Heart right ventricle (tissue), 16 donors: ENCODE data around the gene RIMBP2. TPM values are rescaled to one million over a fixed set of nuclear protein-coding genes. Genes with fewer than 3 reads are reported as not detected.

Experiments
- ATAC-seq, 8 donors: fragments of 200-7000 bp; cut with Tn5 transposase; one replicate each; pipeline ENCODE4 v1.9.1; 2020; ENCODE audit warnings: mild to moderate bottlenecking in 8 of 8, moderate library complexity in 8 of 8, moderate number of reproducible peaks in 1 of 8
- DNase-seq, 2 donors: peaks; one replicate each; pipeline ENCODE4 v3.0.0-alpha.2; 2020
- H3K27ac ChIP-seq, 10 donors: fragments of 200-600 bp; sonication (generic) in 2 of 10; one replicate each; pipeline versions ENCODE4 v1.5.0 to v1.8.0; 2020 to 2022; ENCODE audit warnings: mild to moderate bottlenecking in 3 of 10
- H3K27me3 ChIP-seq, 7 donors: fragments of 200-600 bp; one replicate each; pipeline ENCODE4 v1.8.0; 2021 to 2022; ENCODE audit warnings: mild to moderate bottlenecking in 2 of 7
- H3K36me3 ChIP-seq, 9 donors: fragments of 200-600 bp; sonication (generic) in 1 of 9; one replicate each; pipeline versions ENCODE4 v1.5.0 to v1.8.0; 2020 to 2022; ENCODE audit warnings: mild to moderate bottlenecking in 2 of 9
- H3K4me1 ChIP-seq, 9 donors: fragments of 200-600 bp; sonication (generic) in 1 of 9; one replicate each; pipeline versions ENCODE4 v1.5.0 to v1.8.0; 2020 to 2022; ENCODE audit warnings: mild to moderate bottlenecking in 4 of 9
- H3K4me3 ChIP-seq, 10 donors: fragments of 200-600 bp; sonication (generic) in 2 of 10; one replicate each; pipeline versions ENCODE4 v1.5.0 to v1.8.0; 2020 to 2022; ENCODE audit warnings: mild to moderate bottlenecking in 7 of 10, moderate library complexity in 2 of 10
- H3K9me3 ChIP-seq, 11 donors: fragments of 200-600 bp in 10 of 11; sonication (generic) in 2 of 11; one replicate each; pipeline versions ENCODE4 v1.5.0 to v1.8.0; 2013 to 2022; ENCODE audit warnings: mild to moderate bottlenecking in 2 of 11, control low read depth in 1 of 11, moderate library complexity in 1 of 11
- WGBS, 2 donors: extraction: QIAGEN DNeasy Blood & Tissue Kit; methylation state at CpG; one replicate each; pipeline ENCODE4 v1.1.7; 2013; ENCODE audit warnings: inconsistent platforms in 1 of 2; 5-methylcytosine and 5-hydroxymethylcytosine counted together
- intact Hi-C, 10 donors: fragments of 100-400 bp; cut with DNase I; formaldehyde crosslinking; loops; one replicate each; pipeline versions ENCODE4 v1.11.1 to v1.14.2; 2022
- polyA plus RNA-seq, 2 donors: library from polyadenylated mRNA; stranded (reverse); fragments of 200-250 nt; gene quantifications; one replicate each; pipeline ENCODE4 v1.2.3, GENCODE V29; 2013
- total RNA-seq, 10 donors: library from RNA; stranded (reverse); fragmentation: NEBNext Ultra II Directional in 3 of 10; extraction: Animal tissue kit (Norgen Biotek cat#: 25700) in 3 of 10; gene quantifications; one replicate each; pipeline versions ENCODE4 v1.2.1 to v1.2.4, GENCODE V29; 2021 to 2023
- TF ChIP-seq, protein P1 (sequence below), 9 donors: fragments of 200-600 bp; sonication (generic) in 2 of 9; IDR thresholded peaks; one replicate each; pipeline versions ENCODE4 v1.5.0 to v1.8.0; 2021 to 2022; ENCODE audit warnings: antibody characterized with exemption in 9 of 9, mild to moderate bottlenecking in 5 of 9, moderate library complexity in 1 of 9
- donor health status: Arrhythmogenic right ventricular cardiomyopathy.
- donor health status: ischemic (EF 13 %, LVEDD 7.1; RV severe dilation, severe dysfunction).
- donor health status: healthy with polysubstance abuse.
- donor health status: DM: no; HTN: yes; CAD: no.
- donor health status: DM: no; HTN: no; CAD: no.
- donor health status: ischemic (EF 25% LVEDD 6.9; RV normal size, moderate dysfunction).
- donor health status: ischemic (EF 25% LVEDD 5.7; RV mildly dilated, moderate dysfunction).
- donor health status: healthy.
- donor health status: DM: yes; HTN: yes; CAD: no.
- donor health status: Ischemic cardiomyopathy.
- donor health status: ischemic (EF 35%, LVEDD 5.7; RV mildly dilated, moderate dysfunction).
- donor health status: nonischemic (EF 11% LVEDD 7.7; RV severe dilation, severe dysfunction).
- donor health status: DM: yes; HTN: yes; CAD: no.
- donor health status: PGD.
- donor health status: ischemic (EF 29% LVEDD 5.4; RV normal size, mild dysfunction).
- donor health status: nonischemic (EF 23%, LVEDD 6.1; RV moderate dilation, normal function).

Gene RIMBP2
- total and polyA plus RNA-seq, 12 donors = 0.01 to 0.17 (median 0.05) TPM; not detected in 9

DNA sequence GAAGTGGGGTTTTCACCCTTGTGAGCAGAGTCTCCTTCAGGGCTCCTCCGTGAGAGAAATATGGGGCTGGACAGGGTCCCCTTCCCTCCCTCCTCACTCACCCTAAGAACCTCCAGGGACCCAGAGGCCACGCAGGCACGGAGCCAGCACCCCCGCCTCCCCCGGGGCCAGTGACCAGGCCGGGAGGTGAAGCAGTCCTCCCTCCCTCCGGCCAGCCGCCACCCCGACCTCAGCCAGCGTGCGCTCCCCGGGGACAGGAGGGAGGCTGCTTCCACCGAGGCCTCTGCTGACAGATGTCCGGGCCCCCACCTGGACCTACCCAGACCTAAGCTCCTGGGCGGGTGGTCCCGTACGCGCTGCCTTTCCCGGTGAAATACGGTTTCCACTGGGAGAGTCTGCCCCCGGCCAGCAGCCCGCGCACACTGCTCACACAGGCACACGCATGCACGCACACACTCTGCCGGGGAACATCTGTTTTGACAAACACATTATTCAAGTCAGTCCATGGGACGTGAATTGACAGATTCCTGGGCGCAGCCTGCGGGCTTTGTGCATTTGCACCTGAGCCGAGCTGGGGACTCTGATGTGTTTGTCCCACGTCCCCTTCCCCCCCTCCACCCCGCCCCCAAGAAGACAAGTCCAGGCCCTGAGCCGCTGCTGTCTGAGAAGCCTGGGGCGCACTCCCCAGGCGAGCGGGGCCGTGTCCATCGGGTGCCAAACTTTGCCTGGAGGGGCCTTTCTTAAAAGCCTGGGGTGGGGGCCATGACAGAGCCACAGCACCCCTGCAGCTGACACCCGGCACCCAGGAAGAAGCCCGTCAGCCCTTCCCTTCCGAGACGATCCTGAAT is 725 bp downstream of the RIMBP2 start:
- no peaks in the 10 kb centered on the region for H3K36me3 ChIP-seq
- peaks cover 0 to 31% (median 14%) of the 10 kb centered on the region in 9 donors for H3K4me1 ChIP-seq
- ATAC-seq (peak in 4 of 8 donors; percentile 14 to 39 (median 22)), DNase-seq (no peak)
- peaks cover 0 to 7% (median 0%) of the 10 kb centered on the region in 11 donors for H3K9me3 ChIP-seq
- H3K27me3 ChIP-seq = peaks cover 8 to 78% (median 64%) of the 10 kb centered on the region in 7 donors
- H3K27ac ChIP-seq = no peak overlapping the region
- H3K4me3 ChIP-seq = peak overlapping the region; percentile 15 to 50 (median 30)
- 0 to 1% methylated on average over 41 to 42 of the region's 42 CpGs for WGBS, 2 donors
- TF ChIP-seq, protein P1, sequence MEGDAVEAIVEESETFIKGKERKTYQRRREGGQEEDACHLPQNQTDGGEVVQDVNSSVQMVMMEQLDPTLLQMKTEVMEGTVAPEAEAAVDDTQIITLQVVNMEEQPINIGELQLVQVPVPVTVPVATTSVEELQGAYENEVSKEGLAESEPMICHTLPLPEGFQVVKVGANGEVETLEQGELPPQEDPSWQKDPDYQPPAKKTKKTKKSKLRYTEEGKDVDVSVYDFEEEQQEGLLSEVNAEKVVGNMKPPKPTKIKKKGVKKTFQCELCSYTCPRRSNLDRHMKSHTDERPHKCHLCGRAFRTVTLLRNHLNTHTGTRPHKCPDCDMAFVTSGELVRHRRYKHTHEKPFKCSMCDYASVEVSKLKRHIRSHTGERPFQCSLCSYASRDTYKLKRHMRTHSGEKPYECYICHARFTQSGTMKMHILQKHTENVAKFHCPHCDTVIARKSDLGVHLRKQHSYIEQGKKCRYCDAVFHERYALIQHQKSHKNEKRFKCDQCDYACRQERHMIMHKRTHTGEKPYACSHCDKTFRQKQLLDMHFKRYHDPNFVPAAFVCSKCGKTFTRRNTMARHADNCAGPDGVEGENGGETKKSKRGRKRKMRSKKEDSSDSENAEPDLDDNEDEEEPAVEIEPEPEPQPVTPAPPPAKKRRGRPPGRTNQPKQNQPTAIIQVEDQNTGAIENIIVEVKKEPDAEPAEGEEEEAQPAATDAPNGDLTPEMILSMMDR (IDR thresholded peaks at IDR 0.05) = no peak
- intact Hi-C loops = no loop called here

- DNase-seq (no peak), ATAC-seq (peak in 4 of 8 donors; percentile 6 to 23 (median 16))
- intact Hi-C loops = no loop called here
- 2 to 3% methylated on average over 19 to 20 of the region's 20 CpGs for WGBS, 2 donors
- Histone ChIP-seq H3K27ac (no peak overlapping the region), H3K27me3 (peaks cover 8 to 78% (median 64%) of the 10 kb centered on the region in 7 donors), H3K36me3 (no peaks in the 10 kb centered on the region), H3K4me1 (peaks cover 0 to 31% (median 14%) of the 10 kb centered on the region in 9 donors), H3K9me3 (peaks cover 0 to 7% (median 0%) of the 10 kb centered on the region in 11 donors), H3K4me3 (peak overlapping the region in 9 of 10 donors; percentile 15 to 50 (median 33))
- TF ChIP-seq, protein P1 (IDR thresholded peaks at IDR 0.05) = no peak
Measured at GRCh38 chr12:130714591-130715149, 1.4 kb downstream of the RIMBP2 start.

DNA sequence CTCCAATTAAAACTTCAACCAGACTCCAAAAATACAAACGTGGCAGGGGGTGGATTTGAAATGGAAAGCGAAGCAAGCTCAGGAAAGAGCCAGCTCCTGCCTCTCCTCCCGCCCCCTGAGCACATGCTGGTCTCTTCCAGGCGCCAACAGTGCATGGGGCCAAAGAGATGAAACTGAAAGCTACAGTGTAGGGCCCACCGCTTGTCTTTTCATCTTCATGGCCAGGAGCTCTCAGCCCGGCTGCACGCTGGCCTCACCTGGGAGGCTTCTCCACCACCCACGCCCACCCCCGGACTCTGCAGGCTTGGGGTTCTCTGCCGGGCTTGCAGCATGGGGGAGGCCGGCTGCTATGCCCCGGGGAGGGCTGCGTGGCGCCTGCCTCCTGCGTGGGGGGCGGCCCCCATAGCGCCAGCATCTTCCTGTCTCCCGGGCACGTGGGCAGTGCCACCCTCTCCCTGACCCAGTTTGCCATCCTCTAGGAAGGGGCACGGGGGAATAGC is 2.0 kb downstream of the RIMBP2 start:
- peaks cover 0 to 31% (median 14%) of the 10 kb centered on the region in 9 donors for H3K4me1 ChIP-seq
- no peak overlapping the region for H3K27ac ChIP-seq
- 5 to 9% methylated on average over 20 of the region's 20 CpGs for WGBS, 2 donors
- ATAC-seq = peak in 2 of 8 donors; percentile 30 to 38
- intact Hi-C loops = no loop called here
- no peaks in the 10 kb centered on the region for H3K36me3 ChIP-seq
- H3K4me3 ChIP-seq = peak overlapping the region in 9 of 10 donors; percentile 15 to 50 (median 33)
- peaks cover 8 to 77% (median 62%) of the 10 kb centered on the region in 7 donors for H3K27me3 ChIP-seq
- H3K9me3 ChIP-seq = peaks cover 0 to 7% (median 0%) of the 10 kb centered on the region in 11 donors
- TF ChIP-seq, protein P1 (IDR thresholded peaks at IDR 0.05) = no peak
- DNase-seq = no peak

DNA sequence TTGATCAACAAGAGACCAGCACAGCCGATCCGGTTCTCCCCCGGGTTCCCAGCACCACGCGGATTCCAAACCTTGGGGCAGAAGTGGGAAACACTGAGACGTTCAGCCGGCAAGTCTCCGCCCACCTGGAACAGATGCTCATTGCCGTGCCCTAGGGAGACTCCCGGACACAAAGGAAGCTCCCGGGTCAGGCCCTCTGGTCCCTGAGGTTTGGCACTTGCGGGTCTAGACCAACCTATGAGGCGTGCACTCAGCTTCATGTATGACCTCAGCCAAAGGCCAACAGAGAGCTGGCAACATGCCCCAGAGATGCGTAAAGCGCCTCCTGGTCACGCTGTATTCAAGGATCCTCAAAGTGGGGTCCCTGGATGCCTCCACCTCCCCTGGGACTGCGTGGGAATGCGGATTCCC is 2.5 kb downstream of the RIMBP2 start:
- Histone ChIP-seq H3K36me3 (no peaks in the 10 kb centered on the region), H3K4me1 (peaks cover 0 to 31% (median 14%) of the 10 kb centered on the region in 9 donors)
- WGBS, 2 donors = 20 to 28% methylated on average over 18 of the region's 18 CpGs

More for the DNA sequence above, 2.5 kb downstream of the RIMBP2 start:
- TF ChIP-seq, protein P1 (IDR thresholded peaks at IDR 0.05) = no peak
- intact Hi-C loops = no loop called here
- peaks cover 0 to 7% (median 0%) of the 10 kb centered on the region in 11 donors for H3K9me3 ChIP-seq
- H3K4me3 ChIP-seq = peak overlapping the region in 6 of 10 donors; percentile 22 to 50 (median 38)
- no peak overlapping the region for H3K27ac ChIP-seq
- H3K27me3 ChIP-seq = peaks cover 8 to 78% (median 61%) of the 10 kb centered on the region in 7 donors
- ATAC-seq (no peak), DNase-seq (no peak)
